Stimulated activated CD8-positive, alpha-beta memory T cell treated with anti-CD3 and anti-CD28 coated beads, Interleukin-4, amount 100 ng/mL, for 4 hours (primary cell): Measurements from ENCODE around the gene CEBPA.

ENCODE experiments used
- DNase-seq, 2 donors: peaks; one replicate each; pipeline ENCODE4 v3.0.0-alpha.2; 2020; ENCODE audit warnings: low read depth in 2 of 2, low spot score in 1 of 2

CEBPA gene

GRCh38 chr19:33273881-33274662 is 28.3 kb downstream of the CEBPA start:
- DNase-seq, result peak in 1 of 2 donors; percentile 15

DNA sequence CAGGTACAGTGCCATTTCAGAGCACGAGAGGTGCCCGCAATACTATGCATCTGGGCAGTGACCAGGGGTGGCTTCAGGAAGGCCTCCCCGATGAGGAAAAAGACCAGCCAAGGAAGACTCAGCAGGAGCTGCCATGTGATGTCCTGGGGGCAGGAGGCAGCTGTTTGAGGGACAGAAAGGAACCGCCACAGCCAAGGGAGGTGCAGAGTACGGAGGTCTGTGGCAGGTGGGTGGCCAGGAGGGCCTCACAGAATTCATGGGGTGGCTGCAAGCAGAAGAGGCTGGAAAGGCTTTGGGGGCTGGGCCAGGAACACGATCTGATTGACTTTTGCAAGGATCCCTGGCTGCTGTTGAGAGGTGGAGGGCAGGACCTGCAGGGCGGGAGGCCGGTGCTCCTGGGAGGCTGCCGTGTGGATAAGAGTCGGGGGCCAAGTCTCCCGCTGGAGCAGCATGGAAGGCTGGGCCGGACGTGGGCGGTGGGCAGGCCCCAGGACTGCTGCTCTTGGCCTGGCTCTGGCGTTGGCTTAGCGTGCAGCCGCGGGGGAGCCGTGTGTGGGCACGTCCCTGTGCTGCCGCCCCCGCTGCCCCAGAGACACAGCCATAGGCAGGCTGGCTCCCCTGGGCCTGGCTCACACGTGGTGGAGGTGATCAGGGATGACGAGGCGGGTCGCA is 29.1 kb downstream of the CEBPA start:
- DNase-seq, result no peak

DNA sequence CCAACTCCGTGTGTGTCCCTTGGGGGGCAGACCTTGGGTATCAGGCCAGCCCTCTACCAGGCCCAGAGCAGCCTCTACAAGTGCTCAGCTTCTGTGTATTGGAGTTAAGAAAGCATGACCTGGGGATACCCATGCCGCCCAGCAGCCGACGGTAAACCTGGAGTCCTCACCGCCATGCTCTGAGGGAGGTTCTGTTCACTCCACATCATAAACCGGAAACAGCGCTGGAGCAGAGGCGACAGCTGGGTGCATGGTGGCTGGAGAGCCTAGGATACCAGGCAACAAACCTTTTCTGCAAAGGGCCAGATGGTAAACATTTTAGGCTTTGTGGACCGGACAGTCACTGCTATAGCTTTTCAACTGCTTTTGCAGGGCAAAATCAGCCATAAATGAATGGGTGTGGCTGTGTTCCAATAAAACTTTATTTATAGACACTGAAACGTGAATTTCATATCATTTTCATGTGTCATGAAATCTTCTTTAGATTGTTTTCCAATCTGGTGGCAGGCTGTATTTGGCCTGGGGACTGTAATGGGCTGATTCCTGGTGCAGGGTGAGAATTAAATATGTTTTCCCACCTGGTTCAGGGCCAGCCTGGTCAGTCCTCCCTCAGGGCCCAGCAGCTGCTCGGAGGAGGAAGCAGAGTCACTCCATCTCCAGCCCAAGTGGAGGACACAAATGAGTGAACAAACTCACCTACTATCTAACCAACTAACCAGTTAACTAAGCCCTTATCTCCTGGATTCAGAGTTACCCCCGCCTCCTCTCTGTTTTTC is 30.9 kb downstream of the CEBPA start:
- no peak for DNase-seq

- DNase-seq, result no peak
Measured at GRCh38 chr19:33270769-33271168, 31.6 kb downstream of the CEBPA start.

DNA sequence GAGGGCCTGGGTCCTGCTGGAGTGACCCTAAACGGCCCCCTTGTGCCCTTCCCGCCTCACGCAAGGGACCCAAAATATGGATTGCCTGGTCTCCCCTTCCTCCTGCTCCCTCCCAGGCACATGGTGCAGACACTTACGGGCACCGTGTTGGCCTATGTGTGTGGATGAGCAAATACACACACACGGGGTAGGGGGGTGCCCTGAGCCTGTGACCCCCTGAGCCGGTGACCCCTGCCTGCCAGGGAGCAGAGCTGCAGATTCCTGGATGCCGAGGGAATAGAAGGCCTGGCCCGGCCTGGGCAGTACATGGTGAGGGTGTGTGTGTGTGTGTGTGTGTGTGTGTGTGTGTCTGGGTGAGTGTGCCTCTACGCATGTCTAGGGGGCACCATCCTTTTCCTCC is 33.3 kb downstream of the CEBPA start:
- no peak for DNase-seq

DNA sequence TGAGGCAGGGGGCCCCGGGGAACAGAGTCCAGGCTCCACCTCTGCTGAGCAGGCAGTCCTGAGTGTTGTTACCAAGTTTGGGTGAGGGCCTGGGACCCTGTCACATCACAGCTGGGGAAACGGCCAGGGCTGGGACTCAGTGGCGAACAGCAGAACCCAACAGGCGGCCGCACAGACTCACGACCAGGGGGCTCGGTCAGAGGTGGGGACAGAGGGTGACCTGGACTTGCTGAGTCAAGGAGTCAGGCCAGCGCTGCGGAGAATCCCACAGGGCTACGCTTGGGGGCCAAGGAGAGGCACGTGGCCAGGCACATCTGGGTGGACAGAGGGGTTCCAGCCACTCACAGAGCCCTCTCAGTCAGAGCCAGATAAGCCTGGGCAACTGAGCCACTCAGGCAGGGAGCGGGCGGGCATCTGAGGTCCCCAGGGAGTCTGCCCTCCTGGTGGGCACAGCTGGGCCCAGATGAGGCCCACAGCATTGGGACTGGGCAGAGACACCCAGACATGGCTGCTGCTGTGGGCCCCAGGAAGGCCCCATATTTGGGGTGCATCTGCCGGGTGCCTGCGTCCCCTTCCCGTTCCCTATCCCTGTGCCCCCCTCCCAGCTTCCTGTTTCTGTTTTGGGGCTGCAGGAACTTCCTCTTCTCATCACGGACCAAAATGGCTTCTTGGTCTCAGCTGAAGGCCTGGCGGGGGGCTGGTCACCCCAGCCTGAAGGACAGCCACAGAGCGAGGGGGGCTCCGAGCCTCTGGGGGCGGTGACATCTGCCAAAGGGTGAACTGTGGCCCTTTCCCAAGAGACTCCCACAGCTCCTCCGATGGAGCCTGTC is 34.0 kb downstream of the CEBPA start:
- DNase-seq, result no peak

DNA sequence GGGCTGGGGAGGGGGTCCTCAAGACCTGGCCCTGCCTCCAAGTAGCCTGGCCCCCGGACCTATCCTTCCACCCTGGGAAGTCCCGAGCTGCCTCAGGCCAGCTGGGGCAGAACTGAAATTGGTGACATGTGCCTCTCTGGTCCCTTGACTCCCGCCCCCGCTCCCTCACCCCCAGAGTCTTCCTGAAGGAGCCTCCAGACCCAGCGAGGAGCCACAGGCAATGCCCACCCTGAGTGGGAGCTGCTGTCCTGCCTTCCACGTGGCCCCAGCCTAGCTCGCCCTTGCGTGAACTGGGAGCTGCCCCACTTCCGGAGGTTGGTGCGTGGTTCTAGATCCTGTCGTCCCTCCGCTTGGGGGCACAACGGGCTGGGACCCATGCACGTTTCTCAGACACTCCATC is 34.6 kb downstream of the CEBPA start:
- DNase-seq, result no peak

- no peak for DNase-seq
Measured at GRCh38 chr19:33266974-33267484, 35.3 kb downstream of the CEBPA start.

GRCh38 chr19:33264881-33265445 is 37.4 kb downstream of the CEBPA start:
- DNase-seq, result no peak

GRCh38 chr19:33263325-33264023 is 38.9 kb downstream of the CEBPA start:
- no peak for DNase-seq

DNA sequence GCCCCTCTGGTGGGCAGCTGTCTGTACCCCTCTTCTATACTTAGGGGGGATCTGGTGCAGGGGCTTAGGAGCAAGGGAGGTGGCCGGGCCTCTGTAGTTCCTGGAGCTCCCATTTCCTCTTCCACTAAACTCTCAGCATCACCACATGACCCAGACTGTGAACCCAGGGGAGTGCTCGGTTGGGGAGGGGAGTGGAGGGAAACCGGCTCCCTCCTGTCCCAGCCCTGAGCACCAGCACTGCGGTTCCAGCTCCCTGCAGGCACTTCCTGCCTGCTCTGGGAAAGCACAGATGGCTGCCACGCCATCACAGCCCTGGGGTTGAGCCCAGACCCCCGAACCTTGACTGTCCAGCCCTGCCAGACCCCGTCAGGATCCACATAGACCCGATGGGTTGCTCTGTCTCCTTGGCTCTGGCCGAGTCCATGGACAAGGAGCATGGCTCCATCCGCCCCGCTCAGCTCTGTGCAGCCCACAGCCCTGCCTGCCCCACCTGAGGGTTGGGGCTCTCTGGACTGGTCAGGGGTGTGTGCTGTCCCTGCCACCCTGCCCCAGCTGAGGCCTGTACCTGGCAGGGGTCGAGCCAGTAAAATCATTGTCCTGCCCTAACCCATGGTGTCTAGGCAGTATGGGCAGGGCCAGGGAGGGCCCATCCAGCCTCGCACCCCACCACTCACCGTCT is 40.7 kb downstream of the CEBPA start:
- DNase-seq, result no peak

GRCh38 chr19:33260628-33261418 is 41.5 kb downstream of the CEBPA start:
- DNase-seq, result no peak

DNA sequence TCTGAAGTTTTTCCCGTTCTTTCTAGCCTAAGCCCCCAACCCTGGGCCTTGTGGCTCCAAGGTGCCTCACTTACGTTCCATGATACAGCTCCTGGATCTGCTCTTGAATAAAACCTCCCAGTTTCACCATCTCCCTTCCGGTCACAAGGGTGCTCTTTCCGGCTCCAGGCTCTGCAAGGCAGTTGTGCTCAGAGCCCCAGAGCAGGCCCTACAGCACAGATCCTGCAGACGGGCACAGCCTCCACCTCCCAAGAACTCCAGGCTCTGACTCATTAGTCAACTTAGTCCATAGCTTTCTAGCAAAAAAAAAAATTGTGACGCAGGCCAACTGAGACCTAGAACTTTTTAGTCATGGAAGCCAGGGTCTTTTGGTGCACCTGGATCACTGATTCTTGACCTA is 42.8 kb downstream of the CEBPA start:
- no peak for DNase-seq

DNA sequence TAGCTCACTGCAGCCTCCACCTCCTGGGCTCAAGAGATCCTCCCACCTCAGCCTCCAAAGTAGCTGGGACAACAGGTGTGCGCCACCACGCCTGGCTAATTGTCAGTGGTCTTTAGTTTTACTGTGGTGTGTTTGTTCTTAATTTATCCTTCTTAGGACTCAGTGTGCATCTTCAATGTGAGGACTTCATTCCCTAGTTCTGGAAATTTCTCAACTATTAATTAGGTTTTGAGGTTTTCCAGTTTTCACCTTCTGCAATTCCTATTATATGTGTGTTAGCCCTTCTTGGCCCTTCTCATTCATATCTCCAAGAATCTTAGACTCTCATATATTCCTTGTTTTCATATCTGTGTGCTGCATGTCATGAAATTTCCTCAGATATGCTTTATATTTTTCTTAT is 44.5 kb downstream of the CEBPA start:
- DNase-seq, result no peak

- no peak for DNase-seq
Measured at GRCh38 chr19:33256261-33256660, 46.1 kb downstream of the CEBPA start.

DNA sequence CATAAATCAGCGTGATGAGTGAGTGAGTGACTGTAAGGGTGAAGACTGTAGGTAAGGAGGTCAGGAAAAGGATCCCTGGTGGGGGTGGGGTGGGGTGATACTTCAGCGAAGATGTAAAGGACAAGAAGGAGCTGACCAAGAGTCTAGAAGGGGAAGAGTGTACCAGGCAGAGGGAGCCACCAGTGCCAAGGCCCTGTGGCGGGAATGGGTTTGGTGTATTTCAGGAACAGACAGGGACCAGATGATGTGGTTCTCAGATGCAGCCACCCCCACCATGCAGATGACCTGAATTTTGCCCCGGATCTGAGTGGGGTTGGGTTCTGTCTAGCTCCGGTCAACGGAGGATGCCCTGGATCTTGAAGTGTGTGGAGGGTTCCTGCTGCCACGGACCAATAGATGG is 46.6 kb downstream of the CEBPA start:
- no peak for DNase-seq

DNA sequence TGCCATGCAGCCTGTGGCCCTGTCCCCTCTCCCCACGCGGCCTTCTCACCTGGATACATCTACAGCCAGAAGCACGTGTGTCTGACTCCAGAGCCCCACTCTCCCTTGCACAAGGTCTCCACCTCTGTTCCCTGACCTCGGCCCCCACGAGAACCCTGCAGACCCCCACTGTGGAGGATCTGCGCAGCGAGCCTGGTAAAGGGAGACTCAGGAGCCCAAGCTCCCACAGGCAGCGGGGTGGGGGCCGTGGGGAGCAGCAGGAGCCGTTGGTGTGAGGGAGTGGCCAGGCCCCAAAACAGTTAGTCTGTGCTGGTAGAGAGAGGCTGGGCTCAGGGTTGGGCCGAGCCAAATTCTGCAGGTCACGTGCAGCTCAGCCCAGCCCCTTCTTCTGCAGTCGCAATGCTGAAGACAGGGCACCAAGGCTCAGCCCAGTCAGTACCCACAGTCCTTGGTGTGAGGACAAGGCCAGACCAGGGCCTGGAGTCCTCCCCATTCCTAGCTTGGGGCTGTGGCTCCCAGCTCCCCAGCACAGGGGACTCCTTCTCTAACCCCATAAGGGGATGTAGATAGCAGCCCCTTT is 48.0 kb downstream of the CEBPA start:
- no peak for DNase-seq

DNA sequence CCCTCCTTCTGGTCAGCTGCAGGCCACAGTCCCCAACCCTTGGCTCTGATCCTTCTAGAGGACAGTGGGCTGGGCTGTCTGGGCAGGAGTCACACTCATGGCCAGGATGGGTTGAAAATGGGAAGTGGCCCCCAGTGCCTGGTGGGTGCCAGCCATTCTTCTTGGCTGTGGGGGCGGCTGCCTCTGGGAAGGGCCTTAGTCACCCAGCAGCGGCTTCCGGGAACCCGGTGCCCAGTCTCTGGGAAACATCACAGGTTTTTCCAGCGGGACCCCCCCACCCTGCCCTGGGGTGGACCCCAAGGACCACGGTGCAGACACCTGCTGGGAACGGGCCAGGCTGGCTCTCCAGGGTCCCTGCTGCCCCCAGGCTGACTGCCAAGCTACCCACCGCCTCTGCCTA is 49.4 kb downstream of the CEBPA start:
- DNase-seq, result no peak
